ENCODE measurements around the gene MMP27. TPM values are rescaled to one million over a fixed set of nuclear protein-coding genes. Genes with fewer than 3 reads are reported as not detected.
A peak's percentile ranks its signal among the peaks of the same experiment; 100 is the strongest.
"Not testable (repeated sequence)": the region's sequence is repeated elsewhere in the genome, so short reads cannot be mapped to it uniquely, and the experiment has no call there.

The MMP27 gene, protein sequence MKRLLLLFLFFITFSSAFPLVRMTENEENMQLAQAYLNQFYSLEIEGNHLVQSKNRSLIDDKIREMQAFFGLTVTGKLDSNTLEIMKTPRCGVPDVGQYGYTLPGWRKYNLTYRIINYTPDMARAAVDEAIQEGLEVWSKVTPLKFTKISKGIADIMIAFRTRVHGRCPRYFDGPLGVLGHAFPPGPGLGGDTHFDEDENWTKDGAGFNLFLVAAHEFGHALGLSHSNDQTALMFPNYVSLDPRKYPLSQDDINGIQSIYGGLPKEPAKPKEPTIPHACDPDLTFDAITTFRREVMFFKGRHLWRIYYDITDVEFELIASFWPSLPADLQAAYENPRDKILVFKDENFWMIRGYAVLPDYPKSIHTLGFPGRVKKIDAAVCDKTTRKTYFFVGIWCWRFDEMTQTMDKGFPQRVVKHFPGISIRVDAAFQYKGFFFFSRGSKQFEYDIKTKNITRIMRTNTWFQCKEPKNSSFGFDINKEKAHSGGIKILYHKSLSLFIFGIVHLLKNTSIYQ
- not detected for total RNA-seq
- polyA plus RNA-seq, result not detected
- long read RNA-seq, donor 1, result 0 reads
- long read RNA-seq, donor 2, result 0 reads
- long read RNA-seq, donor 3, result 0 reads
- long read RNA-seq, donor 4, partial matches to known transcripts, result 0 of 1 reads
- long read RNA-seq, donor 4, other reads (novel, unspliced or antisense), result 0 of 1 reads
- long read RNA-seq, donor 5, result 0 reads
- long read RNA-seq, donor 6, result 0 reads
- long read RNA-seq, donor 7, result 0 reads
- long read RNA-seq, donor 8, result 0 reads
- long read RNA-seq, donor 9, result 0 reads
- long read RNA-seq, donor 10, result 0 reads

DNA sequence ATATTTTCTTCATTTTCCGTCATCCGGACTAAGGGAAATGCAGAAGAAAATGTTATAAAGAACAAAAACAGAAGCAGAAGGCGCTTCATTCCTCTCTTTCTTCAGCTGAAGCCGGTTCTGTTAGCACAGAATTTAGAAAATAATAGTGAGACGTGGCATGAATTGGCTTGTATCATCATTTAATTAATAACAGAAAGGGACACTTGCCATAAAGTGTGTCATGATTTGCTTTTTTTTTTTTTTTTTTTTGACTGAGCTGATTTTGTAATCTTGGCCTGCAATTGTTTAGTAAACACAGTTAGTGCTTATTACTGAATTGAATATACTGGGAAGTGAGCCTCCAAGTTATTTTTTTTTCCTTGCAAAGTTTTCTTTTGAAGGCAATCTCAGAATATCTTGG lies at the start of gene MMP27:
MMP27 (minus strand) TSS at position 144 of the 400 bp plus-strand sequence; CDS start at position 89, 55 bp downstream.
- peaks cover 0 to 5% (median 2%) of the 10 kb centered on the region in 4 donors for H3K4me1 ChIP-seq
- no peaks in the 10 kb centered on the region for H3K9me3 ChIP-seq
- TF ChIP-seq POLR2AphosphoS5 (IDR thresholded peaks at IDR 0.05), result no peak
- TF ChIP-seq EP300 (IDR thresholded peaks at IDR 0.05), result no peak
- TF ChIP-seq, protein P1, sequence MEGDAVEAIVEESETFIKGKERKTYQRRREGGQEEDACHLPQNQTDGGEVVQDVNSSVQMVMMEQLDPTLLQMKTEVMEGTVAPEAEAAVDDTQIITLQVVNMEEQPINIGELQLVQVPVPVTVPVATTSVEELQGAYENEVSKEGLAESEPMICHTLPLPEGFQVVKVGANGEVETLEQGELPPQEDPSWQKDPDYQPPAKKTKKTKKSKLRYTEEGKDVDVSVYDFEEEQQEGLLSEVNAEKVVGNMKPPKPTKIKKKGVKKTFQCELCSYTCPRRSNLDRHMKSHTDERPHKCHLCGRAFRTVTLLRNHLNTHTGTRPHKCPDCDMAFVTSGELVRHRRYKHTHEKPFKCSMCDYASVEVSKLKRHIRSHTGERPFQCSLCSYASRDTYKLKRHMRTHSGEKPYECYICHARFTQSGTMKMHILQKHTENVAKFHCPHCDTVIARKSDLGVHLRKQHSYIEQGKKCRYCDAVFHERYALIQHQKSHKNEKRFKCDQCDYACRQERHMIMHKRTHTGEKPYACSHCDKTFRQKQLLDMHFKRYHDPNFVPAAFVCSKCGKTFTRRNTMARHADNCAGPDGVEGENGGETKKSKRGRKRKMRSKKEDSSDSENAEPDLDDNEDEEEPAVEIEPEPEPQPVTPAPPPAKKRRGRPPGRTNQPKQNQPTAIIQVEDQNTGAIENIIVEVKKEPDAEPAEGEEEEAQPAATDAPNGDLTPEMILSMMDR (IDR thresholded peaks at IDR 0.05), result no peak
- no peak for TF ChIP-seq POLR2A (IDR thresholded peaks at IDR 0.05)
- no peak for DNase-seq
- intact Hi-C loops (cut with DNase I; ENCODE audit: low total_unique reads), result no loop called here
- H3K36me3 ChIP-seq, result no peaks in the 10 kb centered on the region
- H3K4me3 ChIP-seq, result no peak within 1 kb of the TSS
- no peak within 1 kb of the TSS for H3K27ac ChIP-seq
- no peaks in the 10 kb centered on the region for H3K27me3 ChIP-seq
- 33 to 64% (median 48%) methylated on average over 5 of the region's 5 CpGs for WGBS, 5 donors

DNA sequence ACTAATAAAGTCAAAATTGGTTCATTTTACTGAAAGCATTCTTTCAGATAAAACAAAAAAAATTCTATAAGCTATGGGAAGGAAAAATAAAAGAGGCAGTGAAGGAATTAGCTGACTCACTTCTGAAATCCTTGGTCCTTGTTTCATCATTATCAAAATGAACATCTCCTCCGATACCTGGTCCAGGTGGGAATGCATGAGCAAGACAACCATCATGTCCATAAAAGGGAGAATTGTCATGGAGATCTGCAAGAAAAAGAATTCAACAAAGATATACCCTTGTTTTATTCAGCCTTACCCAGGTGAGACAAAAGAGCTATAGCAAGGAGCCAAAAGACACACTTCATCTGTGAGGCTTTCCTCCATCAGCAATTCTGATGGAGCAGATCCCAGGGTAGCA lies 47.7 kb upstream of the MMP27 start:
- WGBS, 5 donors, result 86 to 96% (median 95%) methylated on average over 1 of the region's 1 CpG
- TF ChIP-seq EP300 (IDR thresholded peaks at IDR 0.05) (no peak), POLR2AphosphoS5 (IDR thresholded peaks at IDR 0.05) (no peak), POLR2A (IDR thresholded peaks at IDR 0.05) (no peak)
- TF ChIP-seq, protein P1 (IDR thresholded peaks at IDR 0.05), result no peak
- Histone ChIP-seq H3K9me3 (no peaks in the 10 kb centered on the region), H3K4me3 (no peak overlapping the region), H3K36me3 (no peaks in the 10 kb centered on the region), H3K27ac (no peak overlapping the region), H3K4me1 (peaks cover 0 to 9% (median 0%) of the 10 kb centered on the region in 4 donors), H3K27me3 (no peaks in the 10 kb centered on the region)
- DNase-seq, result no peak
- intact Hi-C loops (cut with DNase I; ENCODE audit: low total_unique reads), result no loop called here

DNA sequence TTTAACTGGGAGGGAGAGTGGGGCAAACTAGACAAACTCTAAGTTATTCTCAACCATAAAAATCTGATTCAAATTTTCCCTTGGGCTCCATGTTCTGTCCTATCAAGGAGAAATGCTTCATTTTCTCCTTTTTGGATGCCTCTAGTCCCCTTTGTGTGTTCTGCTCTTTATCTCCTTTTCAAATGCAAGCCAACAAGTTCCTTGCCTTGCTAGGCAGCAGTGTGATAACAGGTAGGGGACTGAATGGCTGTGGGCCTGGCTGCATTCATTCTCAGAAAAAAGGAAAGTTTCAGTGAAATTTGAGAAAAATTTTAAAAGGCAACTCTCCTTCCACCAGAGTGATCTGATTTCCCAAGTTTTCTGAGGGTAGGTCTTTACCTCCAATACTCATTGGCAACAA lies 46.1 kb upstream of the MMP27 start:
- Histone ChIP-seq H3K36me3 (no peaks in the 10 kb centered on the region), H3K27ac (no peak overlapping the region), H3K27me3 (no peaks in the 10 kb centered on the region), H3K9me3 (peaks cover 0 to 5% (median 0%) of the 10 kb centered on the region in 4 donors), H3K4me1 (no peaks in the 10 kb centered on the region), H3K4me3 (no peak overlapping the region)
- no peak for DNase-seq
- TF ChIP-seq, protein P1 (IDR thresholded peaks at IDR 0.05), result no peak
- TF ChIP-seq POLR2A (IDR thresholded peaks at IDR 0.05) (no peak), EP300 (IDR thresholded peaks at IDR 0.05) (no peak), POLR2AphosphoS5 (IDR thresholded peaks at IDR 0.05) (no peak)
- intact Hi-C loops (cut with DNase I; ENCODE audit: low total_unique reads), result no loop called here

DNA sequence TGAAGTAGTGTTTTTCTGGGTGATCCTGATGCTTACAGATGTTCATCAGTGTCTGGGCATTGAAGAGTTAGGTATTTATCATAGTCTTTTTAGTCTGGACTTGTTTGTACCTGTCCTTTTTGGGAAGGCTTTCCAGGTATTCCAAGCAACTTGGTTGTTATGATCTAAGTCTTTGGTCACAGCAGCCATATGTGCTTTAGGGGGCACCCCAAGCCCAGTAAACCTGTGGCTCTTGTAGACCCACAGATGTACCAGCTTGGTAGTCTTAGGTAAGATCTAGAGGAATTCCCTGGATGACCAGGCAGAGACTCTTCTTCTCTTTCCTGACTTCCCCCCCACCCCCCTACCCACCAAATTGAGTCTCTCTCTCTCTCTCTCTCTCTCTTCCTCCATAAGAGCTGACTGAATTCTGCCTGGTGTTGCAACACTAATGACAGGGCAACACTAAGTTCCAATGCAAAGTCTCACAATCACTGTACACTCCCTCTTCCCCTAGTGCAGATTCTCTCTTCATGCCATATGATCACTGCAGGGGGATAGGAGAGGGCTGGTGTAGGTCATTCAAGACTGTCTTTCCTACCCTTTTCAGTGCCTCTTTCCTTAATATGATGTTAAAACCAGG lies 43.6 kb upstream of the MMP27 start:
- DNase-seq, result no peak
- Histone ChIP-seq H3K27ac (no peak overlapping the region), H3K27me3 (no peaks in the 10 kb centered on the region), H3K36me3 (no peaks in the 10 kb centered on the region), H3K4me1 (no peaks in the 10 kb centered on the region), H3K9me3 (peaks cover 0 to 5% (median 0%) of the 10 kb centered on the region in 4 donors), H3K4me3 (no peak overlapping the region)
- TF ChIP-seq, protein P1 (IDR thresholded peaks at IDR 0.05), result no peak
- TF ChIP-seq EP300 (IDR thresholded peaks at IDR 0.05), result no peak
- no peak for TF ChIP-seq POLR2A (IDR thresholded peaks at IDR 0.05)
- no peak for TF ChIP-seq POLR2AphosphoS5 (IDR thresholded peaks at IDR 0.05)
- intact Hi-C loops (cut with DNase I; ENCODE audit: low total_unique reads), result no loop called here

DNA sequence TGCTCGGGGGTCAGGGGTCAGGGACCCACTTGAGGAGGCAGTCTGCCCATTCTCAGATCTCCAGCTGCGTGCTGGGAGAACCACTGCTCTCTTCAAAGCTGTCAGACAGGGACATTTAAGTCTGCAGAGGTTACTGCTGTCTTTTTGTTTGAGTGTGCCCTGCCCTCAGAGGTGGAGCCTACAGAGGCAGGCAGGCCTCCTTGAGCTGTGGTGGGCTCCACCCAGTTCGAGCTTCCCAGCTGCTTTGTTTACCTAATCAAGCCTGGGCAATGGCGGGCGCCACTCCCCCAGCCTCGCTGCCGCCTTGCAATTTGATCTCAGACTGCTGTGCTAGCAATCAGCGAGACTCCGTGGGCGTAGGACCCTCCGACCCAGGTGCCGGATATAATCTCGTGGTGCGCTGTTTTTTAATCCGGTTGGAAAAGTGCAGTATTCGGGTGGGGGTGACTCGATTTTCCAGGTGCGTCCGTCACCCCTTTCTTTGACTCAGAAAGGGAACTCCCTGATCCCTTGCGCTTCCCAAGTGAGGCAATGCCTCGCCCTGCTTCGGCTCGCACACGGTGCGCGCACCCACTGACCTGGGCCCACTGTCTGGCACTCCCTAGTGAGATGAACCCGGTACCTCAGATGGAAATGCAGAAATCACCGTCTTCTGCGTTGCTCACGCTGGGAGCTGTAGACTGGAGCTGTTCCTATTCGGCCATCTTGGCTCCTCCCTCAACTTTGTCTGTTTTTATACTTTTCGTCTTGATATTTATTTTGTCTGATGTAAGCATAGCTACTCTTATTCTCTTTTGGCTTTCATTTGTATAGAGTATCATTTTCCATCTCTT lies 41.4 kb upstream of the MMP27 start:
- H3K36me3 ChIP-seq; H3K9me3 ChIP-seq; intact Hi-C loops (cut with DNase I; ENCODE audit: low total_unique reads); H3K27ac ChIP-seq; DNase-seq; H3K27me3 ChIP-seq; H3K4me1 ChIP-seq: not testable (repeated sequence)
- WGBS, 5 donors, result 69 to 83% (median 75%) methylated on average over 22 to 32 of the region's 32 CpGs
- peak overlapping the region in 1 of 4 donors; percentile 4 for H3K4me3 ChIP-seq
